GM10248 (cell line): ENCODE data around the gene NOP9.

ENCODE experiments used
- CTCF ChIA-PET: fragments of 300-600 bp; sonication (Branson Sonifier 250); formaldehyde crosslinking; extraction: SDS; loops from one replicate; lab custom pipeline; 2021; ENCODE audit warnings: antibody characterized with exemption; lab: Yijun Ruan, JAX
- POLR2A ChIA-PET: fragments of 350-650 bp; sonication (Branson Sonifier 250); formaldehyde crosslinking; extraction: SDS; loops from one replicate; lab custom pipeline; 2020; ENCODE audit warnings: antibody characterized with exemption; lab: Yijun Ruan, JAX
- DNase-seq: peaks from one replicate; pipeline ENCODE4 v3.0.0; 2012; ENCODE audit errors: extremely low spot score
- CTCF ChIP-seq: IDR thresholded peaks from 2 replicates; pipeline ENCODE4 v1.5.1; 2012; ENCODE audit warnings: mild to moderate bottlenecking, low read depth; ENCODE audit errors: extremely low read depth, missing control alignments, control extremely low read depth

Gene NOP9

GRCh38 chr14:24261969-24262327 is 37.7 kb upstream of the NOP9 start:
- ChIA-PET CTCF (interaction anchor here (1.3 to 2.8 kb wide), 4 partner anchors 9 to 35 kb away, joined by 4 to 12 read pairs (median 10); partner anchors contain the start of genes RABGGTA and TINF2), POLR2A (interaction anchor here (0.8 to 2.0 kb wide), 3 partner anchors 8 to 10 kb away, joined by 3 to 6 read pairs (median 5); partner anchors contain the start of gene RABGGTA)
- TF ChIP-seq CTCF = no peak
- no peak for DNase-seq

- no peak for TF ChIP-seq CTCF
- CTCF ChIA-PET = interaction anchor here (1.1 to 9.2 kb wide), 6 partner anchors 8 to 45 kb away, joined by 3 to 67 read pairs (median 11); partner anchors contain the start of genes CIDEB, LTB4R2, RABGGTA and TINF2
- DNase-seq = no peak
- POLR2A ChIA-PET = interaction anchor here (0.9 kb wide), 1 partner anchor 27 kb away, joined by 3 read pairs; no protein-coding TSS in a partner anchor
Measured at GRCh38 chr14:24262821-24263733, 36.6 kb upstream of the NOP9 start, which contains the start of gene TGM1. TGM1 (minus strand) TSS chr14:24263177; CDS start chr14:24262352, 825 bp downstream.

- CTCF ChIA-PET = interaction anchor here (1.1 to 9.2 kb wide), 4 partner anchors 12 to 44 kb away, joined by 3 to 67 read pairs (median 12); partner anchors contain the start of genes CIDEB, LTB4R2 and TINF2
- POLR2A ChIA-PET = no interaction called here
- no peak for DNase-seq
- TF ChIP-seq CTCF = no peak
Measured at GRCh38 chr14:24263848-24264247, 35.8 kb upstream of the NOP9 start.

GRCh38 chr14:24264298-24264697 is 35.4 kb upstream of the NOP9 start:
- POLR2A ChIA-PET = no interaction called here
- CTCF ChIA-PET = interaction anchor here (3.7 to 9.2 kb wide), 2 partner anchors 33 to 44 kb away, joined by 13 to 67 read pairs; partner anchors contain the start of genes CIDEB and LTB4R2
- no peak for TF ChIP-seq CTCF
- DNase-seq = no peak

GRCh38 chr14:24266344-24267244 is 33.1 kb upstream of the NOP9 start:
- no peak for DNase-seq
- ChIA-PET CTCF (interaction anchor here (1.0 to 9.2 kb wide), 5 partner anchors 14 to 170 kb away, joined by 3 to 67 read pairs (median 3); partner anchors contain the start of genes CIDEB and LTB4R2), POLR2A (no interaction called here)
- no peak for TF ChIP-seq CTCF
